ENCODE data around the gene RTN1.

DNA sequence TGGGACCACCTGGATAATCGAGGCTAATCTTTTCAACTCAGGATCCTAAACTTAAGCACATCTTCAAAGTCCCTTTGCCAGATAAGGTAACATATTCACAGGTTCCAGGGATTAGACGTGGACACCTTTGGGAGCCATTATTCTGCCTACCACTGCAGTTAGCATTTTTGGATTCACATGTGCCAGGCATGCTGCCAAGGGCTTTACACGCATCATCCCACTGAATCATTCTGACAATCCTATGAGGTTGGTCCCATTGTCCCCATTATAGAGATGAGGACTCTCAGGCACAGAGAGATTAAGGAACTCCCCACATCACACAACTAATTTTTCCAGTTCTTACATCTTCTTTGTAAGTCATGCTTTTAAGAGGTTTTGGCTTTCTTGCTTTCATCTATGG is 34.5 kb downstream of the RTN1 start:
- TF ChIP-seq EZH2 (IDR thresholded peaks at IDR 0.05; ENCODE audit: low read depth, unreplicated experiment), result no peak
- TF ChIP-seq, protein P1, sequence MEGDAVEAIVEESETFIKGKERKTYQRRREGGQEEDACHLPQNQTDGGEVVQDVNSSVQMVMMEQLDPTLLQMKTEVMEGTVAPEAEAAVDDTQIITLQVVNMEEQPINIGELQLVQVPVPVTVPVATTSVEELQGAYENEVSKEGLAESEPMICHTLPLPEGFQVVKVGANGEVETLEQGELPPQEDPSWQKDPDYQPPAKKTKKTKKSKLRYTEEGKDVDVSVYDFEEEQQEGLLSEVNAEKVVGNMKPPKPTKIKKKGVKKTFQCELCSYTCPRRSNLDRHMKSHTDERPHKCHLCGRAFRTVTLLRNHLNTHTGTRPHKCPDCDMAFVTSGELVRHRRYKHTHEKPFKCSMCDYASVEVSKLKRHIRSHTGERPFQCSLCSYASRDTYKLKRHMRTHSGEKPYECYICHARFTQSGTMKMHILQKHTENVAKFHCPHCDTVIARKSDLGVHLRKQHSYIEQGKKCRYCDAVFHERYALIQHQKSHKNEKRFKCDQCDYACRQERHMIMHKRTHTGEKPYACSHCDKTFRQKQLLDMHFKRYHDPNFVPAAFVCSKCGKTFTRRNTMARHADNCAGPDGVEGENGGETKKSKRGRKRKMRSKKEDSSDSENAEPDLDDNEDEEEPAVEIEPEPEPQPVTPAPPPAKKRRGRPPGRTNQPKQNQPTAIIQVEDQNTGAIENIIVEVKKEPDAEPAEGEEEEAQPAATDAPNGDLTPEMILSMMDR (conservative IDR thresholded peaks at IDR 0.05; ENCODE audit: low read depth in 2 of 2), result no peak
